Measurements from ENCODE around the gene SLC15A4.
A peak's percentile ranks its signal among the peaks of the same experiment; 100 is the strongest.
"Not testable (repeated sequence)": the region's sequence is repeated elsewhere in the genome, so short reads cannot be mapped to it uniquely, and the experiment has no call there.

SLC15A4 gene

GRCh38 chr12:128814411-128815261, 9.1 kb downstream of the SLC15A4 start:
- no peak for DNase-seq (ENCODE audit: low read depth)

GRCh38 chr12:128813883-128814282, 9.9 kb downstream of the SLC15A4 start:
- no peak for DNase-seq (ENCODE audit: low read depth)

- no peak for DNase-seq (ENCODE audit: low read depth)
Observed at GRCh38 chr12:128813392-128813791, 10.4 kb downstream of the SLC15A4 start.

- no peak for DNase-seq (ENCODE audit: low read depth)
Observed at GRCh38 chr12:128811806-128812205, 12.0 kb downstream of the SLC15A4 start.

- DNase-seq (ENCODE audit: low read depth): no peak
Observed at GRCh38 chr12:128810182-128811127, 13.3 kb downstream of the SLC15A4 start.

- DNase-seq (ENCODE audit: low read depth): no peak
Observed at GRCh38 chr12:128808651-128809050, 15.1 kb downstream of the SLC15A4 start.

GRCh38 chr12:128807161-128807724, 16.5 kb downstream of the SLC15A4 start:
- DNase-seq (ENCODE audit: low read depth): no peak

- no peak for DNase-seq (ENCODE audit: low read depth)
Observed at GRCh38 chr12:128806573-128806972, 17.2 kb downstream of the SLC15A4 start.

- not testable (repeated sequence) for DNase-seq (ENCODE audit: low read depth)
Observed at GRCh38 chr12:128805406-128805805, 18.4 kb downstream of the SLC15A4 start.

GRCh38 chr12:128804762-128805161, 19.0 kb downstream of the SLC15A4 start:
- DNase-seq (ENCODE audit: low read depth): no peak

GRCh38 chr12:128803788-128804187, 20.0 kb downstream of the SLC15A4 start:
- no peak for DNase-seq (ENCODE audit: low read depth)

GRCh38 chr12:128802756-128803155, 21.0 kb downstream of the SLC15A4 start:
- no peak for DNase-seq (ENCODE audit: low read depth)

GRCh38 chr12:128801879-128802391, 21.8 kb downstream of the SLC15A4 start:
- DNase-seq (ENCODE audit: low read depth): peak; percentile 74

GRCh38 chr12:128800606-128801005, 23.2 kb downstream of the SLC15A4 start:
- DNase-seq (ENCODE audit: low read depth): no peak

- DNase-seq (ENCODE audit: low read depth): no peak
Observed at GRCh38 chr12:128798571-128799341, 25.0 kb downstream of the SLC15A4 start.

- peak; percentile 42 for DNase-seq (ENCODE audit: low read depth)
Observed at GRCh38 chr12:128797119-128798118, 26.3 kb downstream of the SLC15A4 start.

- DNase-seq (ENCODE audit: low read depth): no peak
Observed at GRCh38 chr12:128796439-128797118, 27.2 kb downstream of the SLC15A4 start.

GRCh38 chr12:128795530-128796361, 28.0 kb downstream of the SLC15A4 start:
- DNase-seq (ENCODE audit: low read depth): no peak
